ENCODE data around the gene BACE1-AS. TPM values are rescaled to one million over a fixed set of nuclear protein-coding genes. Genes with fewer than 3 reads are reported as not detected.

Gene BACE1-AS
- total and polyA plus RNA-seq, 2 experiments from 2014 or later, result 10.6 to 19.6 TPM

DNA sequence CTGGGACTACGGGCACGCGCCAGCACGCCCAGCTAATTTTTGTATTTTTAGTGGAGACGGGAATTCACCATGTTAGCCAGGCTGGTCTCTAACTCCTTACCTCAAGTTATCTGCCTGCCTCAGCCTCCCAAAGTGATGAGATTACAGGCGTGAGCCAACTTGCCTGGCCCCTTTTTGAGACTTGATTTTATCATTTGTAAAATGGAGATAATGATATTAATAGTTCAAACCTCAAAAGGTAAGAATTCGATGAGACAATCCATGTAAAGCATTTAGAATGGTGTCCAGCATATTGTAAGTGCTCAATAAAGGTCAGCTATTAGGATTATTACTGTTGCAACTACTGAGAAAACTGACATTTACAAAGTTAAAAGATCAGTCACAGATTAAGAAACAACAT lies 27.6 kb downstream of the BACE1-AS start:
- Histone ChIP-seq H3K36me3 (ENCODE audit: insufficient read depth) (no peaks in the 10 kb centered on the region), H4K20me1 (replicated peaks; ENCODE audit: insufficient read depth) (no peaks in the 10 kb centered on the region), H3K27me3 (ENCODE audit: insufficient read depth) (no peaks in the 10 kb centered on the region), H3K4me2 (no peak overlapping the region), H2AFZ (no peak overlapping the region), H3K4me1 (ENCODE audit: insufficient read depth) (peaks cover 13% of the 10 kb centered on the region; the same call in 1 of the 2 replicates), H3K79me2 (replicated peaks; ENCODE audit: insufficient read depth) (no peaks in the 10 kb centered on the region), H3K9me2 (ENCODE audit: insufficient read depth) (no peaks in the 10 kb centered on the region), H3K27ac (ENCODE audit: low read depth) (peak overlapping the region; percentile 26; the same call in 1 of the 2 replicates), H3F3A (replicated peaks; ENCODE audit: low read depth) (no peaks in the 10 kb centered on the region), H3K4me3 (no peak overlapping the region)
- DNase-seq (ENCODE audit: low spot score) (no peak), ATAC-seq (no peak)
- peaks cover 16% of the 10 kb centered on the region for H3K4me1 Mint-ChIP-seq
- H3K9me3 Mint-ChIP-seq, result no peaks in the 10 kb centered on the region
- H3K36me3 Mint-ChIP-seq (ENCODE audit: low read depth), result no peaks in the 10 kb centered on the region
- no peak overlapping the region for H3K4me3 Mint-ChIP-seq
- H3K27me3 Mint-ChIP-seq (ENCODE audit: insufficient read depth, low read depth, poor library complexity), result peaks cover 16% of the 10 kb centered on the region
- H3K27ac Mint-ChIP-seq, result no peak overlapping the region
- TF ChIP-seq EZH2phosphoT487 (IDR thresholded peaks at IDR 0.05; ENCODE audit: unreplicated experiment), result no peak
- no peak for TF ChIP-seq ZNF114 (CRISPR knock-in tag; IDR thresholded peaks at IDR 0.05)
- TF ChIP-seq, protein P1, sequence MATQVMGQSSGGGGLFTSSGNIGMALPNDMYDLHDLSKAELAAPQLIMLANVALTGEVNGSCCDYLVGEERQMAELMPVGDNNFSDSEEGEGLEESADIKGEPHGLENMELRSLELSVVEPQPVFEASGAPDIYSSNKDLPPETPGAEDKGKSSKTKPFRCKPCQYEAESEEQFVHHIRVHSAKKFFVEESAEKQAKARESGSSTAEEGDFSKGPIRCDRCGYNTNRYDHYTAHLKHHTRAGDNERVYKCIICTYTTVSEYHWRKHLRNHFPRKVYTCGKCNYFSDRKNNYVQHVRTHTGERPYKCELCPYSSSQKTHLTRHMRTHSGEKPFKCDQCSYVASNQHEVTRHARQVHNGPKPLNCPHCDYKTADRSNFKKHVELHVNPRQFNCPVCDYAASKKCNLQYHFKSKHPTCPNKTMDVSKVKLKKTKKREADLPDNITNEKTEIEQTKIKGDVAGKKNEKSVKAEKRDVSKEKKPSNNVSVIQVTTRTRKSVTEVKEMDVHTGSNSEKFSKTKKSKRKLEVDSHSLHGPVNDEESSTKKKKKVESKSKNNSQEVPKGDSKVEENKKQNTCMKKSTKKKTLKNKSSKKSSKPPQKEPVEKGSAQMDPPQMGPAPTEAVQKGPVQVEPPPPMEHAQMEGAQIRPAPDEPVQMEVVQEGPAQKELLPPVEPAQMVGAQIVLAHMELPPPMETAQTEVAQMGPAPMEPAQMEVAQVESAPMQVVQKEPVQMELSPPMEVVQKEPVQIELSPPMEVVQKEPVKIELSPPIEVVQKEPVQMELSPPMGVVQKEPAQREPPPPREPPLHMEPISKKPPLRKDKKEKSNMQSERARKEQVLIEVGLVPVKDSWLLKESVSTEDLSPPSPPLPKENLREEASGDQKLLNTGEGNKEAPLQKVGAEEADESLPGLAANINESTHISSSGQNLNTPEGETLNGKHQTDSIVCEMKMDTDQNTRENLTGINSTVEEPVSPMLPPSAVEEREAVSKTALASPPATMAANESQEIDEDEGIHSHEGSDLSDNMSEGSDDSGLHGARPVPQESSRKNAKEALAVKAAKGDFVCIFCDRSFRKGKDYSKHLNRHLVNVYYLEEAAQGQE (IDR thresholded peaks at IDR 0.05; ENCODE audit: unreplicated experiment), result no peak
- TF ChIP-seq NANOG (IDR thresholded peaks at IDR 0.05; ENCODE audit: borderline replicate concordance), result no peak
- no peak for TF ChIP-seq POLR2AphosphoS5 (IDR thresholded peaks at IDR 0.05; ENCODE audit: low read depth)
- TF ChIP-seq, protein P2, sequence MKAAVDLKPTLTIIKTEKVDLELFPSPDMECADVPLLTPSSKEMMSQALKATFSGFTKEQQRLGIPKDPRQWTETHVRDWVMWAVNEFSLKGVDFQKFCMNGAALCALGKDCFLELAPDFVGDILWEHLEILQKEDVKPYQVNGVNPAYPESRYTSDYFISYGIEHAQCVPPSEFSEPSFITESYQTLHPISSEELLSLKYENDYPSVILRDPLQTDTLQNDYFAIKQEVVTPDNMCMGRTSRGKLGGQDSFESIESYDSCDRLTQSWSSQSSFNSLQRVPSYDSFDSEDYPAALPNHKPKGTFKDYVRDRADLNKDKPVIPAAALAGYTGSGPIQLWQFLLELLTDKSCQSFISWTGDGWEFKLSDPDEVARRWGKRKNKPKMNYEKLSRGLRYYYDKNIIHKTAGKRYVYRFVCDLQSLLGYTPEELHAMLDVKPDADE (IDR thresholded peaks at IDR 0.05), result no peak
- no peak for TF ChIP-seq JUNB (IDR thresholded peaks at IDR 0.05; ENCODE audit: unreplicated experiment)
- TF ChIP-seq CREB1 (CRISPR knock-in tag; IDR thresholded peaks at IDR 0.05; ENCODE audit: low read depth), result no peak
- no peak for TF ChIP-seq ZNF331 (CRISPR knock-in tag; IDR thresholded peaks at IDR 0.05; ENCODE audit: low read depth)
- no peak for TF ChIP-seq STAT1 (IDR thresholded peaks at IDR 0.05; ENCODE audit: unreplicated experiment)
- TF ChIP-seq, protein P3, sequence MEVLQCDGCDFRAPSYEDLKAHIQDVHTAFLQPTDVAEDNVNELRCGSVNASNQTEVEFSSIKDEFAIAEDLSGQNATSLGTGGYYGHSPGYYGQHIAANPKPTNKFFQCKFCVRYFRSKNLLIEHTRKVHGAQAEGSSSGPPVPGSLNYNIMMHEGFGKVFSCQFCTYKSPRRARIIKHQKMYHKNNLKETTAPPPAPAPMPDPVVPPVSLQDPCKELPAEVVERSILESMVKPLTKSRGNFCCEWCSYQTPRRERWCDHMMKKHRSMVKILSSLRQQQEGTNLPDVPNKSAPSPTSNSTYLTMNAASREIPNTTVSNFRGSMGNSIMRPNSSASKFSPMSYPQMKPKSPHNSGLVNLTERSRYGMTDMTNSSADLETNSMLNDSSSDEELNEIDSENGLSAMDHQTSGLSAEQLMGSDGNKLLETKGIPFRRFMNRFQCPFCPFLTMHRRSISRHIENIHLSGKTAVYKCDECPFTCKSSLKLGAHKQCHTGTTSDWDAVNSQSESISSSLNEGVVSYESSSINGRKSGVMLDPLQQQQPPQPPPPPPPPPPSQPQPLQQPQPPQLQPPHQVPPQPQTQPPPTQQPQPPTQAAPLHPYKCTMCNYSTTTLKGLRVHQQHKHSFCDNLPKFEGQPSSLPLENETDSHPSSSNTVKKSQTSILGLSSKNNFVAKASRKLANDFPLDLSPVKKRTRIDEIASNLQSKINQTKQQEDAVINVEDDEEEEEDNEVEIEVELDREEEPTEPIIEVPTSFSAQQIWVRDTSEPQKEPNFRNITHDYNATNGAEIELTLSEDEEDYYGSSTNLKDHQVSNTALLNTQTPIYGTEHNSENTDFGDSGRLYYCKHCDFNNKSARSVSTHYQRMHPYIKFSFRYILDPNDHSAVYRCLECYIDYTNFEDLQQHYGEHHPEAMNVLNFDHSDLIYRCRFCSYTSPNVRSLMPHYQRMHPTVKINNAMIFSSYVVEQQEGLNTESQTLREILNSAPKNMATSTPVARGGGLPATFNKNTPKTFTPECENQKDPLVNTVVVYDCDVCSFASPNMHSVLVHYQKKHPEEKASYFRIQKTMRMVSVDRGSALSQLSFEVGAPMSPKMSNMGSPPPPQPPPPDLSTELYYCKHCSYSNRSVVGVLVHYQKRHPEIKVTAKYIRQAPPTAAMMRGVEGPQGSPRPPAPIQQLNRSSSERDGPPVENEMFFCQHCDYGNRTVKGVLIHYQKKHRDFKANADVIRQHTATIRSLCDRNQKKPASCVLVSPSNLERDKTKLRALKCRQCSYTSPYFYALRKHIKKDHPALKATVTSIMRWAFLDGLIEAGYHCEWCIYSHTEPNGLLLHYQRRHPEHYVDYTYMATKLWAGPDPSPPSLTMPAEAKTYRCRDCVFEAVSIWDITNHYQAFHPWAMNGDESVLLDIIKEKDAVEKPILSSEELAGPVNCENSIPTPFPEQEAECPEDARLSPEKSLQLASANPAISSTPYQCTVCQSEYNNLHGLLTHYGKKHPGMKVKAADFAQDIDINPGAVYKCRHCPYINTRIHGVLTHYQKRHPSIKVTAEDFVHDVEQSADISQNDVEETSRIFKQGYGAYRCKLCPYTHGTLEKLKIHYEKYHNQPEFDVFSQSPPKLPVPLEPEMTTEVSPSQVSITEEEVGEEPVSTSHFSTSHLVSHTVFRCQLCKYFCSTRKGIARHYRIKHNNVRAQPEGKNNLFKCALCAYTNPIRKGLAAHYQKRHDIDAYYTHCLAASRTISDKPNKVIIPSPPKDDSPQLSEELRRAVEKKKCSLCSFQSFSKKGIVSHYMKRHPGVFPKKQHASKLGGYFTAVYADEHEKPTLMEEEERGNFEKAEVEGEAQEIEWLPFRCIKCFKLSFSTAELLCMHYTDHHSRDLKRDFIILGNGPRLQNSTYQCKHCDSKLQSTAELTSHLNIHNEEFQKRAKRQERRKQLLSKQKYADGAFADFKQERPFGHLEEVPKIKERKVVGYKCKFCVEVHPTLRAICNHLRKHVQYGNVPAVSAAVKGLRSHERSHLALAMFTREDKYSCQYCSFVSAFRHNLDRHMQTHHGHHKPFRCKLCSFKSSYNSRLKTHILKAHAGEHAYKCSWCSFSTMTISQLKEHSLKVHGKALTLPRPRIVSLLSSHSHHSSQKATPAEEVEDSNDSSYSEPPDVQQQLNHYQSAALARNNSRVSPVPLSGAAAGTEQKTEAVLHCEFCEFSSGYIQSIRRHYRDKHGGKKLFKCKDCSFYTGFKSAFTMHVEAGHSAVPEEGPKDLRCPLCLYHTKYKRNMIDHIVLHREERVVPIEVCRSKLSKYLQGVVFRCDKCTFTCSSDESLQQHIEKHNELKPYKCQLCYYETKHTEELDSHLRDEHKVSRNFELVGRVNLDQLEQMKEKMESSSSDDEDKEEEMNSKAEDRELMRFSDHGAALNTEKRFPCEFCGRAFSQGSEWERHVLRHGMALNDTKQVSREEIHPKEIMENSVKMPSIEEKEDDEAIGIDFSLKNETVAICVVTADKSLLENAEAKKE (CRISPR knock-in tag; IDR thresholded peaks at IDR 0.05), result no peak
- TF ChIP-seq, protein P4, sequence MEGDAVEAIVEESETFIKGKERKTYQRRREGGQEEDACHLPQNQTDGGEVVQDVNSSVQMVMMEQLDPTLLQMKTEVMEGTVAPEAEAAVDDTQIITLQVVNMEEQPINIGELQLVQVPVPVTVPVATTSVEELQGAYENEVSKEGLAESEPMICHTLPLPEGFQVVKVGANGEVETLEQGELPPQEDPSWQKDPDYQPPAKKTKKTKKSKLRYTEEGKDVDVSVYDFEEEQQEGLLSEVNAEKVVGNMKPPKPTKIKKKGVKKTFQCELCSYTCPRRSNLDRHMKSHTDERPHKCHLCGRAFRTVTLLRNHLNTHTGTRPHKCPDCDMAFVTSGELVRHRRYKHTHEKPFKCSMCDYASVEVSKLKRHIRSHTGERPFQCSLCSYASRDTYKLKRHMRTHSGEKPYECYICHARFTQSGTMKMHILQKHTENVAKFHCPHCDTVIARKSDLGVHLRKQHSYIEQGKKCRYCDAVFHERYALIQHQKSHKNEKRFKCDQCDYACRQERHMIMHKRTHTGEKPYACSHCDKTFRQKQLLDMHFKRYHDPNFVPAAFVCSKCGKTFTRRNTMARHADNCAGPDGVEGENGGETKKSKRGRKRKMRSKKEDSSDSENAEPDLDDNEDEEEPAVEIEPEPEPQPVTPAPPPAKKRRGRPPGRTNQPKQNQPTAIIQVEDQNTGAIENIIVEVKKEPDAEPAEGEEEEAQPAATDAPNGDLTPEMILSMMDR (conservative IDR thresholded peaks at IDR 0.05; ENCODE audit: low read depth in 2 of 2), result no peak
- TF ChIP-seq EZH2 (IDR thresholded peaks at IDR 0.05; ENCODE audit: low read depth, unreplicated experiment), result no peak
